GM19452 (cell line): ENCODE data around the gene KPNA3.

Experiments
- ATAC-seq: cut with Tn5 transposase; IDR thresholded peaks from one replicate; pipeline ENCODE4 v1.9.1; 2021; ENCODE audit not compliant: unreplicated experiment

The KPNA3 gene

DNA sequence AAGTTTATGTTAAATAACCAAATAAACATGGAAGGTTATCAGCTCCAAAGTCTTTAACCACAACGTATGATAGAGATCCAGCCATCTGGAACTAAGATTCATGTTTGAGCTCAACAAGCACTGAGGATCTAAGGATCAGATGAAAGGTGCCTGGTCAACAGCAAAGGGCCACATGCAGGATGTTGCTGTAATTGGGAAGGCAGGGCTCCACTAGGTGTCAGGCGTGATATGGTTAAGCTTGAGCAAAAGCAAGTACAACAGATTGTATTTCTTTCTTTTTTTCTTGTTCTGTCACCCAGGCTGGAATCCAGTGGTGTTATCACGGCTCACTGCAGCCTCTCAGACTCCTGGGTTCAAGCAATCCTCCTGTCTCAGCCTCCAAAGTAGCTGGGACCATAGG is 113.2 kb downstream of the KPNA3 start:
- no peak for ATAC-seq

DNA sequence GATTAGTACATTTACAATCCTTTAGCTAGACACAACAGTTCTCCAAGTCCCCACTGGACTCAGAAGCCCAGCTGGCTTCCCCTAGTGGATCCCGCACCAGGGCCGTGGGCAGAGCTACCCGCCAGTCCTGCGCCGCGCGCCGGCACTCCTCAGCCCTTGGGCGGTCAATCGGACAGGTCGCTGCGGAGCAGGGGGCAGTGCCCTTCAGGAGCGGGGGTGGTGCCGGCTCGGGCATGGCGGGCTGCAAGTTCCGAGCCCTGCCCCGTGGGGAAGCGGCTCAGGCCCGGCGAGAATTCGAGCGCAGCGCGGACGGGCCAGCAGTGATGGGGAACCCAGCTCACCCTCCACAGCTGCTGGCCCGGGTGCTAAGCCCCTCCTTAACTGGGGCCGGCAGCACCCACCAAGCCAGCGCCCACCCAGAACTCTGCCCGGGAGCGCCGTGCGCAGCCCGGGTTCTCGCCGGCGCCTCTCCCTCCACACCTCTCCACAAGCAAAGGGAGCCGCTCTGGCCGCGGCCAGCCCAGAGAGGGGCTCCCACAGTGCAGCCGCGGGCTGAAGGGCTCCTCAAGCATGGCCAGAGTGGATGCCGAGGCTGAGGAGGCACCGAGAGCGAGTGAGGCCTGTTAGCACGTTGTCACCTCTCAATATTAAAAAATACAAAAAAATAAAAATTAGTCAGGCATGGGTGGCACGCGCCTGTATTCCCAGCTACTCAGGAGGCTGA is 114.1 kb downstream of the KPNA3 start:
- no peak for ATAC-seq

DNA sequence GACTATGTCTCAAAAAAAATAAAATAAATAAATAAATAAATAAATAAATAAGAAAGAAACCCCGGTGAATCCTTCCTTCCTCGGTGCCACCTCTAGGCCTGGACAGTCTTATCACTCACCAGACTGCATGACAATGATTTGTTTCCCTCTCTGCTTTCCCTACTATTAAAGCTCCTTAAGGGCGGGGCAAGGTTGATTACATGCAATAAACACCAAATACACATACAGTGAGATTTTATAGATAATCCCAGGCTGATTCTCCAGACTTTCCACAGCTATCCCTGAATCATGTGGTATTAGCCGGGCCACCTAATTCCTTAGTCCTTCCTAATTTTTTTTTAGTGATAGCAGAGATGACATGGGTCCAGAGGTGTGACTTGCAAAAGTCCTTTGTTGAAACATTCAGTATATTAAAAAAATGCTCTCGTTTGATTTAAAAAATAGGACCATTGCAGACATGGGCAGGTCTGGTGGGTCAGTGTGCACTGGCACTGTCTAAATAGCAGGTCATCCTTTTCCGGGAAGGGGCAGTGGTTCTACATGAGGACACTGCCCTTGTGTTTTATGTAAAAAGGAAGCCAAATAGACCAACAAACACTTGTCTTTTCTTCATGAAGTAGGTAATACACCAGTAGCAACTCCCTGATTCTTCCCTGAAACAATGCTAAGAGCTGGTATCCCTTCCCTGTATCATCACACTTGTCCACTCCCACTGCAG is 115.7 kb downstream of the KPNA3 start:
- no peak for ATAC-seq

DNA sequence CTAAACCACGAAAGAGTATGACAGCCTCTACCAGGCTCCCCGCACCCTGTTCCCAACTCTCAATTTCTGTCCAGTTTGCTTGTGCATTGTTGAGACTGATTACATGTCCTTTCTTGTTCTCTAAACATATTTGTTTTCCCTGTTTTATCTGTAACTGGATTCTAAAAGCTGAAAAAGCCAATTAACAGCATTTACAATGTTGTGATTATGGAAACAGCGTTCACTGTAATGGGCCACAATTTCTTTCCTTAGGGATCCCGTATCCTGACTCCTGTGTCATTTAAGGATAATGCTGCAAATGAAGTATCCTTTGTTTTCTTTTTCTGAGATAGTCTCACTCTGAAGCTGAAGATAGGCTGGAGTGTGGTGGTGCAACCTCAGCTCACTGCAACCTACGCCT is 121.7 kb downstream of the KPNA3 start:
- no peak for ATAC-seq

DNA sequence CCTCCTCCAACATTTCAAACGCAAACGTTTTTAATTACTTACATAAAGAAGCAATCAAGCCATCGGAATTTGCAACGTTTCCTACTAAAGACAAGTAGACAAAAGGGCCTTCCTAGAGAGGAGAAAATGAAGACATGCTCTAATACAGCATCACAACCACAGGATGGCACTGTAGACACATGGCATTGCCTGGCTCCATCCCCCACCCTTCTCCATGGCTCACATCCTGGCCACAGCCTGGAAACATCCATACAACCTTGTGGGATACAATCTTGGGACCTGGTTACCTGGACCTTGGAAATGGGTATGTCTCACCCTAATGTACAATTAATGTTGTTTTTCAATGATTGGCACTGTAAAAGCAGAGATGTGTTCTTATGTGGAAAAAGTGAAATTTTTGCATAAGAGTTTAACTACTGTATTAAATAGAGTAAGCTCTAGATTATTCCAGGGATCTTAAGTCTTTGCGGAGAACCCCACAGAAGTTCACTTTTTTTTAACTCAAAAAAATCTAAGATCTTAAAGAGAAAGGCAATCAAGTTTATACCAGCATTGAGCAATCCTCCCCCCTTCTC is 122.7 kb downstream of the KPNA3 start:
- no peak for ATAC-seq

DNA sequence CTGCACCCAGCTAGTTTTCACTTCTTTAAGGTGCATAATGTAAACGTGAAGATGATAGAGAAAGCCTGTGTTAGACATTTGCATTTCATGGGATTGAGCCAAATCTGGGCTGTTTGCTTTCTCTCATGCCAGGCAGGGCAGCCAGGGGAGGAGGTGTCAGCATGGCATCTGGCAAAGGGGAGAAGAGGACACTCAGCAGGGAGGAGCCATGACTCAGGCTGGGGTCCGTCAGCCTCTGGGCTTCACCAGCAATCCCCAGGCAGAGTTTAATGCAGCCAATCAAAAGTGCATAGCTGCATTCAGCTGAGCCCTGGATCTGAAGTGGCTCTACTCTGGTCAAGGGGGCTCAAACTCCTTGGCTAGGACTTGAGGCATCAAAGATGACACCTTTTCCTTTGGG is 124.7 kb downstream of the KPNA3 start:
- no peak for ATAC-seq

DNA sequence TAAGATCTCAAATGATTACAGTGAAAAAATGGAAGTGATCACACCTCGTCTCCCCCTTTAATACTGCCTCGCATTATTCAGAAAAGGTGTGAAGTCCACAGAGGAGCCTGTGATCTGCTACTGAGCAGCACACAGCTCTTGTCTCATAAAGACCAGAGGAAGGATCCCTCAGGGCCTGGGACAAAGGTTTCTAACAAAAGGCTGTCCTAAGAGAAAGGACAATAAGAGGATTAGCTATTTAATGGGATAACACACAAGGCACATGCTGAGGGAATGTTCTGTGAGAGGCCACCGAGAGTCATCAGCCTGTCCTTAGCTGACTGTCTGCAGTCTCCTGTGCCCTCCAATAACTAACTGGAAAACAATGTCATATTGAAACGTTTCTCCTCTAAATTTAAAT is 127.9 kb downstream of the KPNA3 start:
- ATAC-seq, result no peak

DNA sequence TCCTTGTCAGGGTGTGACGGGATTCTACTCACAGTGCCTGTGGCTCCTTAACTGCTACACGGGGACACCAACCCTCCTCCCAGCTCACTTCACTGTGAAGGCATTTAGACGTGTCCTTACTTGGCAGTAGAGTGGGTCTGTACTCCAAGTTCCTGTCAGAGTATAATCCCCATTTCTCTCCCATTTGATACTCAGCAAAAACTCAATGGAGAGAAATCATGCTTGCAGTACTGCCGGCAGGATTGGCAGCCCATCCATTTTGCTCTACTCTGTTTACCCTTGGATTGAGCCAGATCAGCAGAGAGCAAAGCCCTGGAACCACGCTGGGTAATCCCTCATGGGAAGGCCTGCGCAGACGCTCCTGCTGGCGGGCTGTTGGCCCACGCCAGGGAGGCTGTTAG is 135.2 kb downstream of the KPNA3 start:
- no peak for ATAC-seq

DNA sequence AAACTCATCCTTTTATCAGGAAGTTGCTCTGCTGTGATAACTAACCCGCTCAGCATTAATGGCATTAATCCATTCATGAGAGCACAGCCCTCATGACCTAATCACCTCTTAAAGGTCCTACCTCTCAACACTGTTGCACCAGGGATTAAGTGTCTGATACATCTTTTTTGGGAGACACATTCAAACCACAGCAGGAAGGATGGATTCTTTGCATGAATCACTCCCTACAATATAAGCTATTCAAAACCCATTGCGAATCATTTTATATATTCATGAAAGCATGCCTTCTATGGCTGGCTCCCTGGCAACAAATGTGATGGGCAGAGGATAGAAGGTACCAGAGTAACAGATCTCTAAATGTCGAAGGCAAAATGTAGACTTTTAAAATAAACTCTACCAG is 136.6 kb downstream of the KPNA3 start:
- ATAC-seq, result no peak

DNA sequence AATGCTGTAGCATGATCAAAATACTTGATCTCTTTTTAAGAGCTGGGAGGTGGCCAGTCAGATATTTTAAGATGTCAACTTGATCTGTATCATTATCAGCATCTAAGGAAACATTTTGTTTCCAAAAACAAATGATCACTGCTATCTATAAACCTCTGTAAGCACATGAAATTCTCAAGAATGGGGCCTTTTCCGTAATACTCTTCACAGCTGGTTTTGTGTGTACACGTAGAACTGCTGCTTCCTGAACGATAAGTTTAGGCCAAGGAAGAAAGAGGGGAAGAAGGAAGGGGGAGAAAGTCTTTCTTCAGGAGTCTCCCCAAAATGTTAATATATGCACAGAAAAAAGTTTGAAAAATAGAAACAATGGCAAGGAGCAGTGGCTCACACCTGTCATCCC is 138.5 kb downstream of the KPNA3 start:
- no peak for ATAC-seq

DNA sequence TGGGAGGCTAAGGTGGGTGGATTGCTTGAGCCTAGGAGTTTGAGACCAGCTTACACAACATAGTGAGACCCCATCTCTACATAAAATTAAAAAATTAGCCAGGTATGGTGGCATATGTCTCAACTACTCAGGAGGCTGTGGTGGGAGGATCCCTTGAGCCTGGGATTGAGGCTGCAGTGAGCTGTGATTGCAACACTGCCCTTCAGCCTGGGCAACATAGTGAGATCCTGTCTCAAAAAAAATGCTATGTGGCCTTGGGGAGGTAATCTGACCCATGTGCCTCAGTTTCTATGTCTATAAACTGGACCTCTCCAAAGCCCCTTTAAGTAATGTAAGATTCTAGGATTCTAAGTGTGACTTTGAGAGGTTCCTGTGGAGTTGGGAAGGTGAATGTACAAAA is 139.0 kb downstream of the KPNA3 start:
- no peak for ATAC-seq

DNA sequence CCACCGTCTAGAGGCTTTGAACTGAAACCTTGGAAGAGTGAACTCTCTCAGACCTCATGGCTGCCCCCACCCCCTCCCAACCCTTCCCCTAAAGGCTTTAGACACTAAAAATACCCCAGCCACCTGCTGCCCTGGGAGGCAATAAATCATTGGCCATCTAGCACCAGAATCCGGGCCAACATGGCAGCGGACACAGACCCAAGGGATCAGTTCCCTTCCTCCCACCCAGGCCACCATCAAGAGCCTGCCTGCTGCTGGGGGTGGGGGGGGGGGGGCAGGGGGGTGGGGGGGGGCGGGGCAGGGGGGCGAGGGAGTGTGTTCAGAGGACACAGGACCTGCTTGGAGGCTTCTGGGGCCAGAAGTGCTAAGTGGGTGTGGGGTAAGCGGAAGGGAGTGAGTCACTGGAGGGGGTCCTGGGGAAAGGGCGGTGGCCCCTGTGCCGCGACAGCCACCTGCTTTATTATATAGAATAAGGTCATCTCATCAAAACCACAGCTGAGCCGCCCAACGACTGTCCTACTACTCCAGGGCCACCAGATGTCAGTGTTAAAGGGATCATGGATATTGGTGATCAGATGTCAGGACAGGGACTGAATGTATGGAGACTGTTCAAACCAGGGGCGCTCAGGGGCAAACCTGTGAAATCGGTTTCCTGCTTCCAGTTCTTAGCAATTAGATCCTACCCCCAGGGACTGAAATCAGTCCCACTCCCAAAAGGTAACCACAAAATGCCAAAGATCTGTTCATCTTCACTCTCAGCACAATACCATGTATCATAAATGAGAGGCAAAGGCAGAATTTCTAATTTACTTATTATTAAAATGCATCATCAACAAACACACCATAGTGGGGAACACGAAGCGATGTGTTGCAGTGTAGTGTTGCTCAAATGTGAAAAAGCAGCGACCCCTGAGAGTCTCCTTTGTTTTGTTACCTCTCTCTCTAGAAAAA is 139.9 kb downstream of the KPNA3 start:
- ATAC-seq, result no peak

DNA sequence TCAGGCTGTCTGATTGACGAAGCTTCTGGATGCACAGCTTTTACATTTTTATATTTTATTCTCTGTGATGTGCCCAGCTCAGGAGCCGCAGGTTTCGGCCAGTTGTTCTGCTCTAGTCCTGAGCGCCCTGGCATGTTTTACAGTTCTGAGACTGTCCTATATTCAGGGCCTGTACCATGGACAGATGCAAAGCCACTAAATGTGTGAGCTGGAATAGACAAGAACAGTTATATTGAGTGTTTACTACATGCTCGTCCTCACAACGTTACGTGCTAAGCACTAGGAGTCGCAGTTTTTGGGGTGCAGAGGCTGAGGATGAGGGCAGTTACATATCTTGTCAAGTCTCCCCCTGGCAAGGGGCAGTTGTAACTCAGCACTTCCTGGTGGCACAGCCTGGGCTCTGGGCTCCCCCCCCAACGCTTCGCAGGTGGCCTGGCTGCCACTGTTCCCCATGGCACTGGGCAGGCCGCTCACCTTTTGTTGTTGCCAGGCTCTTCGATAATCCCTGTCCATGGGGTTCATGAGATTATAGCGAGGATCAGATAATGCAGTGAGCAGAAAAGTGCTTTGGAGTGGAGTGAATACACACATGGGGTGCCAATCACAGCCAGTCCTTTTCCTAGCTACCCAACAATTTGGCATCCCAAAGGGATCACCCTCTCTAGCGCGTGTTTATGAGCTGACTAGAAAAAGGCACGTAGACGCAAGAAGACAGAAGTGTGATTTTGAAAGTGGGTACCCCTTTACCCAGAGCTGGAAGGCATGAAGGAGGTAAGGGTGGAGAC is 140.7 kb downstream of the KPNA3 start:
- ATAC-seq, result no peak

DNA sequence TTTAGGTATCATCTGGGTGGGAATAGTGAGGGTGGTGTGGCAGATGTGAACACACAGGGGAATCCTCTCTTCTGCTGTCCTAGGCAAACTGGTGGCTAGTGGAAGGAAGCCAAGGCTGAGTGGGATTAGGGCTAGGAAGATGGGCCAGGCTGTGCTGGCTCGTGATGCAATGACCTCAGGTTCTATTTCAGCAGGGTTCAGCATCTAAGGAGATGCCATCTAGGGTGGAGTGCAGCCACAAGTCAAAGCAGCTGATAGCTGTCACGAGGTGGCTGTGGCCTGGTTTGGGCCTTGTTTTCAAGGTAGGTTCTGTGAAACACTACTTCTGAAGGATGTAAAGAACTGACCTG is 142.5 kb downstream of the KPNA3 start:
- ATAC-seq, result no peak
